Stimulated activated CD4-positive, alpha-beta T cell treated with anti-CD3 and anti-CD28 coated beads, Interleukin-15, amount 100 ng/mL, for 1 hour (primary cell): ENCODE data around the gene TMCC3.

Source experiments
- DNase-seq, 2 donors: peaks; one replicate each; pipeline ENCODE4 v3.0.0-alpha.2; 2020; ENCODE audit warnings: low read depth in 1 of 2, low spot score in 1 of 2

TMCC3 gene

GRCh38 chr12:94673496-94673895 is 23.1 kb upstream of the TMCC3 start:
- no peak for DNase-seq

GRCh38 chr12:94671917-94672316 is 21.6 kb upstream of the TMCC3 start:
- DNase-seq, result no peak

GRCh38 chr12:94670898-94671297 is 20.5 kb upstream of the TMCC3 start:
- DNase-seq, result no peak

- no peak for DNase-seq
Measured at GRCh38 chr12:94670075-94670474, 19.7 kb upstream of the TMCC3 start.

- DNase-seq, result no peak
Measured at GRCh38 chr12:94667031-94667540, 16.7 kb upstream of the TMCC3 start.

GRCh38 chr12:94666158-94666557 is 15.8 kb upstream of the TMCC3 start:
- no peak for DNase-seq

GRCh38 chr12:94663702-94664101 is 13.3 kb upstream of the TMCC3 start:
- no peak for DNase-seq

GRCh38 chr12:94663071-94663470 is 12.7 kb upstream of the TMCC3 start:
- no peak for DNase-seq

GRCh38 chr12:94660436-94660835 is 10.1 kb upstream of the TMCC3 start:
- DNase-seq, result no peak

- DNase-seq, result no peak
Measured at GRCh38 chr12:94659346-94659930, 9.1 kb upstream of the TMCC3 start.

- no peak for DNase-seq
Measured at GRCh38 chr12:94658931-94659330, 8.6 kb upstream of the TMCC3 start.

- DNase-seq, result no peak
Measured at GRCh38 chr12:94656556-94656955, 6.2 kb upstream of the TMCC3 start.

GRCh38 chr12:94649349-94650142 is 811 bp downstream of the TMCC3 start:
- peak in 1 of 2 donors; percentile 20 for DNase-seq

GRCh38 chr12:94648578-94648977 is 1.8 kb downstream of the TMCC3 start:
- DNase-seq, result no peak

- no peak for DNase-seq
Measured at GRCh38 chr12:94644141-94644979, 6.0 kb downstream of the TMCC3 start.

GRCh38 chr12:94643606-94644005 is 6.8 kb downstream of the TMCC3 start:
- DNase-seq, result no peak

GRCh38 chr12:94641283-94641682 is 9.1 kb downstream of the TMCC3 start:
- no peak for DNase-seq

- no peak for DNase-seq
Measured at GRCh38 chr12:94640134-94640928, 10.0 kb downstream of the TMCC3 start.

GRCh38 chr12:94638521-94638920 is 11.8 kb downstream of the TMCC3 start:
- no peak for DNase-seq

GRCh38 chr12:94637390-94638113 is 12.8 kb downstream of the TMCC3 start:
- no peak for DNase-seq
